ENCODE data around the gene MIER2. TPM values are rescaled to one million over a fixed set of nuclear protein-coding genes. Genes with fewer than 3 reads are reported as not detected.
A peak's percentile ranks its signal among the peaks of the same experiment; 100 is the strongest.

The MIER2 gene
- total and polyA plus RNA-seq, 10 of the 15 experiments (the other 5 are each of a cell fraction or from before 2014, with no cell fraction given): 0.48 to 23.6 (median 12.1) TPM

DNA sequence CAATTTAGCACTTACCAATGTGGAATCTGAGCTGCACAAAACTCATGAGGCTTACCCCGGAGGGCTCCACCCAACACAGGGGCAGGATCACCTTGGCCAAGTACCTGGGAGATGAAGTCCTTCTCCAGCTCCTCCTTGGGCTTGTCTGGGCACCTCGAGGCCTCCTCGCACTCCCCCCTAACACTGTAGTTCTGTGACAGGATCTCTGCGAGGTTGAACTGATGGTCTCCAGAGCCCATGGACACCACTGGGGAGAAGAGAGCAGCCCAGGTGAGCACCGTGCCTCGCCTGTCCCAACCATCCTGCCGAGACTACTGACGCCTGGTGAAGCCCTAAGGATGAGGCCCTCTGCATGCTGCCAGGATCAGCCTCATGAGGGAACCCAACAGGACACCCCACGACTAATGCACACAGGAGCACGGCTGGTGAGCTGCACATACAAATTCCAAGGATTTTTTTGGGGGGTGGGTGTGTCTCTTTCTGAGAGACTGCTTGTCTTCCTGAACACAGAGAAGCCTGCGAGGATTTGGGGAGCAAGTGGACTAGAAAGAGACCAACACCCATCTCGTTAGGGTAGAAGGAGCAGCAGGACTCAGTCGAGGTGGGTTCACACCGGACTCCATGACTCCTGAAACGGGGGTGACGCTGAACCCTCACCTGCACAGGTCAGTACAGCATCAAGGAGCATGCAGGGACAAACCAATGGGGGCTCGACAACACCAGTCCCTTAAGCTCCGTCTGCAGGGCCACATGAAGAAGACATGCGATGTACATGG lies 10.1 kb downstream of the MIER2 start:
- Histone ChIP-seq H3K4me2 (ENCODE audit: control insufficient read depth, insufficient read depth) (no peak overlapping the region), H2AFZ (ENCODE audit: control insufficient read depth, low read depth, low read length) (no peak overlapping the region), H3K27me3 (replicated peaks in 1 of 2; ENCODE audit: control insufficient read depth in 2 of 2, insufficient read depth in 2 of 2, low read length in 1 of 2) (no peaks in the 10 kb centered on the region), H4K20me1 (ENCODE audit: control insufficient read depth, insufficient read depth) (no peaks in the 10 kb centered on the region), H3K79me2 (ENCODE audit: control insufficient read depth, insufficient read depth, low read length) (peaks cover 9% of the 10 kb centered on the region), H3K4me1 (ENCODE audit: control insufficient read depth, insufficient read depth, low read length) (no peaks in the 10 kb centered on the region), H3K9ac (ENCODE audit: control insufficient read depth, insufficient read depth, low read length) (no peak overlapping the region), H3K4me3 (no peak overlapping the region), H3K9me3 (replicated peaks; ENCODE audit: control insufficient read depth, insufficient read depth, low read length) (no peaks in the 10 kb centered on the region; the same call in 2 of the 3 replicates), H3K27ac (ENCODE audit: control insufficient read depth, insufficient read depth) (no peak overlapping the region), H3K36me3 (ENCODE audit: control insufficient read depth in 2 of 2, insufficient read depth in 2 of 2, low read length in 1 of 2) (peaks cover 16% of the 10 kb centered on the region in 2 experiments)
- DNase-seq (ENCODE audit: low read depth, low spot score) (no peak), ATAC-seq (no peak), FAIRE-seq (no peak)
- POLR2A ChIA-PET: no interaction called here
- in situ Hi-C loops (cut with MboI) (no loop called here), intact Hi-C loops (cut with micrococcal nuclease; ENCODE audit: unreplicated experiment) (no loop called here)
- CTCF ChIA-PET: no interaction called here
- WGBS (ENCODE audit: insufficient coverage, insufficient replicate concordance, low lambda C conversion rate, missing lambda C conversion rate): 65% methylated on average over 19 of the region's 19 CpGs
- TF ChIP-seq KAT2A (conservative IDR thresholded peaks at IDR 0.05; ENCODE audit: control insufficient read depth, low read depth, low read length) (no peak), SUZ12 (IDR thresholded peaks at IDR 0.05; ENCODE audit: unreplicated experiment) (no peak), POLR2AphosphoS5 (IDR thresholded peaks at IDR 0.05; ENCODE audit: low read length) (0 out of 2 replicates have a peak, but pooled peaks have one; percentile 5)
- TF ChIP-seq, protein P1, sequence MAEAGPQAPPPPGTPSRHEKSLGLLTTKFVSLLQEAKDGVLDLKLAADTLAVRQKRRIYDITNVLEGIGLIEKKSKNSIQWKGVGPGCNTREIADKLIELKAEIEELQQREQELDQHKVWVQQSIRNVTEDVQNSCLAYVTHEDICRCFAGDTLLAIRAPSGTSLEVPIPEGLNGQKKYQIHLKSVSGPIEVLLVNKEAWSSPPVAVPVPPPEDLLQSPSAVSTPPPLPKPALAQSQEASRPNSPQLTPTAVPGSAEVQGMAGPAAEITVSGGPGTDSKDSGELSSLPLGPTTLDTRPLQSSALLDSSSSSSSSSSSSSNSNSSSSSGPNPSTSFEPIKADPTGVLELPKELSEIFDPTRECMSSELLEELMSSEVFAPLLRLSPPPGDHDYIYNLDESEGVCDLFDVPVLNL (IDR thresholded peaks at IDR 0.05; ENCODE audit: low read depth, low read length): no peak
- TF ChIP-seq, protein P2, sequence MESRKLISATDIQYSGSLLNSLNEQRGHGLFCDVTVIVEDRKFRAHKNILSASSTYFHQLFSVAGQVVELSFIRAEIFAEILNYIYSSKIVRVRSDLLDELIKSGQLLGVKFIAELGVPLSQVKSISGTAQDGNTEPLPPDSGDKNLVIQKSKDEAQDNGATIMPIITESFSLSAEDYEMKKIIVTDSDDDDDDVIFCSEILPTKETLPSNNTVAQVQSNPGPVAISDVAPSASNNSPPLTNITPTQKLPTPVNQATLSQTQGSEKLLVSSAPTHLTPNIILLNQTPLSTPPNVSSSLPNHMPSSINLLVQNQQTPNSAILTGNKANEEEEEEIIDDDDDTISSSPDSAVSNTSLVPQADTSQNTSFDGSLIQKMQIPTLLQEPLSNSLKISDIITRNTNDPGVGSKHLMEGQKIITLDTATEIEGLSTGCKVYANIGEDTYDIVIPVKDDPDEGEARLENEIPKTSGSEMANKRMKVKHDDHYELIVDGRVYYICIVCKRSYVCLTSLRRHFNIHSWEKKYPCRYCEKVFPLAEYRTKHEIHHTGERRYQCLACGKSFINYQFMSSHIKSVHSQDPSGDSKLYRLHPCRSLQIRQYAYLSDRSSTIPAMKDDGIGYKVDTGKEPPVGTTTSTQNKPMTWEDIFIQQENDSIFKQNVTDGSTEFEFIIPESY (IDR thresholded peaks at IDR 0.05): no peak
- RAD21 ChIA-PET (ENCODE audit: unreplicated experiment): no interaction called here
- BruUV-seq (replicated peaks): no TSS peak
- SMC1A ChIA-PET (ENCODE audit: uncharacterized antibody, unreplicated experiment): no interaction called here

All from GM12878 (cell line).